ENCODE results near the gene EBF4. TPM values are rescaled to one million over a fixed set of nuclear protein-coding genes. Genes with fewer than 3 reads are reported as not detected.

EBF4 gene, protein sequence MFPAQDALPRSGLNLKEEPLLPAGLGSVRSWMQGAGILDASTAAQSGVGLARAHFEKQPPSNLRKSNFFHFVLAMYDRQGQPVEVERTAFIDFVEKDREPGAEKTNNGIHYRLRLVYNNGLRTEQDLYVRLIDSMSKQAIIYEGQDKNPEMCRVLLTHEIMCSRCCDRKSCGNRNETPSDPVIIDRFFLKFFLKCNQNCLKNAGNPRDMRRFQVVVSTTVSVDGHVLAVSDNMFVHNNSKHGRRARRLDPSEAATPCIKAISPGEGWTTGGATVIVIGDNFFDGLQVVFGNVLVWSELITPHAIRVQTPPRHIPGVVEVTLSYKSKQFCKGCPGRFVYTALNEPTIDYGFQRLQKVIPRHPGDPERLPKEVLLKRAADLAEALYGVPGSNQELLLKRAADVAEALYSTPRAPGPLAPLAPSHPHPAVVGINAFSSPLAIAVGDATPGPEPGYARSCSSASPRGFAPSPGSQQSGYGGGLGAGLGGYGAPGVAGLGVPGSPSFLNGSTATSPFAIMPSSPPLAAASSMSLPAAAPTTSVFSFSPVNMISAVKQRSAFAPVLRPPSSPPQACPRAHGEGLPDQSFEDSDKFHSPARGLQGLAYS
- 4.7 and 5.0 TPM in 2 replicates for total RNA-seq
- total RNA-seq (2013): 0.28 TPM
- polyA plus RNA-seq: 0.81 and 1.4 TPM in 2 replicates
- 0.43 and 2.0 TPM in 2 replicates for polyA minus RNA-seq

- WGBS (ENCODE audit: insufficient coverage): 8% methylated on average over 93 of the region's 106 CpGs
- peaks cover 0 to 65% (median 32%) of the 10 kb centered on the region in 4 experiments for H3K27me3 ChIP-seq (replicated peaks in 1 of 4; ENCODE audit: control extremely low read depth in 1 of 4, control insufficient read depth in 3 of 4, insufficient read depth in 4 of 4, low read length in 3 of 4)
- peak within 1 kb of the TSS in 4 of 5 experiments; percentile 34 to 49 (median 40) for H3K4me3 ChIP-seq (ENCODE audit: control extremely low read depth in 1 of 5, extremely low read depth in 1 of 5, insufficient read depth in 1 of 5, low read depth in 2 of 5, low read length in 4 of 5)
- no peaks in the 10 kb centered on the region for H3K9me3 Mint-ChIP-seq (ENCODE audit: insufficient read depth)
- no peak within 1 kb of the TSS for H3K27ac ChIP-seq (ENCODE audit: low read length in 2 of 2)
- ChIA-PET POLR2A (interaction anchor here (0.9 kb wide), 1 partner anchor 28 kb away, joined by 3 read pairs; the partner anchor contains the start of gene IDH3B), CTCF (interaction anchor here (1.1 kb wide), 1 partner anchor 39 kb away, joined by 4 read pairs; the partner anchor contains the start of gene NOP56)
- peak; percentile 56 for ATAC-seq (ENCODE audit: low read depth)
- peak; percentile 56 for DNase-seq
- peaks cover 14 to 19% of the 10 kb centered on the region in 2 donors for H3K4me1 ChIP-seq (ENCODE audit: control insufficient read depth in 2 of 2, insufficient read depth in 2 of 2, low read length in 2 of 2)
- H3K27ac Mint-ChIP-seq: peak within 1 kb of the TSS; percentile 74
- TF ChIP-seq EZH2 (IDR thresholded peaks at IDR 0.05; ENCODE audit: borderline replicate concordance, insufficient read depth, low read depth, low read length, poor library complexity, severe bottlenecking): peak; percentile 59
- TF ChIP-seq, protein P1, sequence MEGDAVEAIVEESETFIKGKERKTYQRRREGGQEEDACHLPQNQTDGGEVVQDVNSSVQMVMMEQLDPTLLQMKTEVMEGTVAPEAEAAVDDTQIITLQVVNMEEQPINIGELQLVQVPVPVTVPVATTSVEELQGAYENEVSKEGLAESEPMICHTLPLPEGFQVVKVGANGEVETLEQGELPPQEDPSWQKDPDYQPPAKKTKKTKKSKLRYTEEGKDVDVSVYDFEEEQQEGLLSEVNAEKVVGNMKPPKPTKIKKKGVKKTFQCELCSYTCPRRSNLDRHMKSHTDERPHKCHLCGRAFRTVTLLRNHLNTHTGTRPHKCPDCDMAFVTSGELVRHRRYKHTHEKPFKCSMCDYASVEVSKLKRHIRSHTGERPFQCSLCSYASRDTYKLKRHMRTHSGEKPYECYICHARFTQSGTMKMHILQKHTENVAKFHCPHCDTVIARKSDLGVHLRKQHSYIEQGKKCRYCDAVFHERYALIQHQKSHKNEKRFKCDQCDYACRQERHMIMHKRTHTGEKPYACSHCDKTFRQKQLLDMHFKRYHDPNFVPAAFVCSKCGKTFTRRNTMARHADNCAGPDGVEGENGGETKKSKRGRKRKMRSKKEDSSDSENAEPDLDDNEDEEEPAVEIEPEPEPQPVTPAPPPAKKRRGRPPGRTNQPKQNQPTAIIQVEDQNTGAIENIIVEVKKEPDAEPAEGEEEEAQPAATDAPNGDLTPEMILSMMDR (IDR thresholded peaks at IDR 0.05): no peak
- H3K36me3 ChIP-seq (replicated peaks in 1 of 2; ENCODE audit: control extremely low read depth in 1 of 2, control insufficient read depth in 1 of 2, extremely low read depth in 1 of 2, insufficient read depth in 2 of 2, low read length in 1 of 2): no peaks in the 10 kb centered on the region
- peaks cover 69% of the 10 kb centered on the region for H3K27me3 Mint-ChIP-seq
- H3K79me2 ChIP-seq (ENCODE audit: control insufficient read depth, insufficient read depth, low read length): no peaks in the 10 kb centered on the region
- no peaks in the 10 kb centered on the region for H4K20me1 ChIP-seq (ENCODE audit: control insufficient read depth, insufficient read depth, low read length, poor library complexity, severe bottlenecking)
- peak within 1 kb of the TSS; percentile 41 for H3K9ac ChIP-seq (ENCODE audit: low read length)
- H3K4me1 Mint-ChIP-seq: peaks cover 22% of the 10 kb centered on the region
- H3K4me3 Mint-ChIP-seq: peak within 1 kb of the TSS; percentile 91
- peak within 1 kb of the TSS; percentile 87 for H3K4me2 ChIP-seq (replicated peaks; ENCODE audit: low read depth, low read length, poor library complexity, severe bottlenecking)
- H2AFZ ChIP-seq (ENCODE audit: insufficient read depth, low read depth, low read length, poor library complexity, severe bottlenecking): peak within 1 kb of the TSS; percentile 69
- intact Hi-C loops (cut with micrococcal nuclease): loop anchor here (2.0 kb wide), 1 partner anchor 41 kb away; no protein-coding TSS in a partner anchor
- peaks cover 0 to 15% (median 0%) of the 10 kb centered on the region in 3 donors for H3K9me3 ChIP-seq (ENCODE audit: control extremely low read depth in 1 of 3, control insufficient read depth in 2 of 3, insufficient read depth in 1 of 3, low read length in 2 of 3)
These were observed at the start of gene EBF4 for GRCh38 chr20:2692036-2692885. Gene EBF4, plus strand, starts transcription at chr20:2692780. Its CDS starts 866 bp downstream, at chr20:2693646.
